ENCODE results near the gene C22orf23.
"Not testable (repeated sequence)": the region's sequence is repeated elsewhere in the genome, so short reads cannot be mapped to it uniquely, and the experiment has no call there.

The C22orf23 gene

DNA sequence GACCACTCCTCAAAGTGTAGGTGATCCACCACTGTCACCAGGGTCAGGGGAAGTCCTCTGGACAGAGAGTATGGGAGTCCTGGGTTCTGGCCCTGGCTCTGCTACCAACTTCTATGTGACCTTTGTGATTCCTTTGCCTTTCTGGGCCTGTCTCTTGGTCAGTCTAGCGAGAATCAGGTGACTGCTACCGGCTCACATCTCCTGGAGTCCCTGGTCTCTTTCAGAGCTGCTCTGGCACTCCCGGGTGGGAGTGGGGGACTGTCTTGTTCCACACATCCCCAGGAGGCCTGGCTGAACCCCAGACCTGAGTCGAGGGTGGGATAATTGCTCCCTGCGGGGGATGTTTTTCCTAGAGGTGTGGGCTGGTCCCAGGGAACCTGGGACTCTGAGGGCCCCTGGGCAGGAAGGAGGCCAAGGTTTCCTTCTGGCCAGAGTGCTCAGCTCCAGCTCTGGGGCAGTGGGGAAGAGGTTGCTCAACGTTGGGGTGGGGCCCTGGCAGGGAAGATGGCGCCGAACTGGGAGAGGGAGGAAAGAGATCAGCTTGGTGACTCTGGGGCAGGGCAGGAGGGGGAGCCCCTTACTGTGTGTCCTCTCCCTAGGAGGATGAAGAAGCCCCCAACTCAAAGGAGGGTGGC is 28.9 kb upstream of the C22orf23 start:
- no peak for DNase-seq

DNA sequence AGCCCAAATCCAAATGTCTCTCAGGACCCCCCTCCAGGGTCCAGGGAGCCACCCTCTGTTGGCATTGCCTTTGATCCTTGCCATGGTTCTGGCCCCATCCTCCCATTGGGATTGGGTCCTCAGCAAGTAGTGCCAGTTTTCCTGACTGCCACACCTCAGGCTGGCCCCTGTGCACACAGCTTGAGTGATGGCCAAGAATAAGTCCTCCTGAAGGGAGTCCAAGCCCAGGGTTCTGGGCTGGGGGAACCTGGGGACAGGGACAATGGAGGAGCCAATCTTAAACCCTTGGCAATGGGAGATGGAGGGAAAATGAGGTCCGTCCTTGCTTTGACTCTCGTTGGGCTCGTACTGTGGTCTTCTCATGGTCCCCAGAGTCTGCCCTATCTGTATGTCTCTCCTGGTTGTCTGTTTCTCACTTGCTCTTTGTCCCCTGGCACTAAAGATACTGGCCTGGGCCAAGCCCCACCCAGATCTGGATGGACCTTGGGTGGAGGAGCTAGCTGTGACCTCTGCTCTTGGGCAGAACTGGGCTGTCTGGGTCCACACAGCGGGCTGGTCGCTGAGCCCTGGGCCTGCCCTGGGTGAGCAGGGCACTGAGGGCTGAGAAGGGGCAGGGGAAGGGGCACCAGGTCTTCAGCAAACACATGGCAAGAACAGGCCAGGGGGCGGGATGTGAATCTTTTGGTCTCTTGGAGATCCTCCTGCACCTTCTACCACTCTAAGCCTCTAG is 28.0 kb upstream of the C22orf23 start:
- DNase-seq: no peak

DNA sequence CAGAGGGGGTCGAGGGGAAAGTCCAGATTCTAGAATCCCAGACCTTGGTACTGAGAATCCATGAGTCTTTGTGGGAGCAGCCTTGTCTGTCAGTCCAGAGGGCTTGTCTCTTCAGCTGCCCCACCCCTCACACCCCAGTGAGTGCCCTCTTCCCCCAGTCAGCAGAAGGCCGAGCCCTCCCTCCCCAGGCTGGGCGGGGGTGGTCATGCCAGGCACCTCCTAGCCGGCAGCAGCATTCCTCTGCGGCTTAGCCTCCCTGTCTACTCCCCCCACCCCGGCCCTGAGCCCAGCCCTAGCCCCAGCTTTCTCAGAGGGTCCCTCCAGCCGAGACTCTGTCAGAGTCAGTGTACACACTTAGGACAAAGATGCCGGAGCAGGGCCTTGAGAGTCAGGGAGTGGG is 26.4 kb upstream of the C22orf23 start:
- DNase-seq: no peak

DNA sequence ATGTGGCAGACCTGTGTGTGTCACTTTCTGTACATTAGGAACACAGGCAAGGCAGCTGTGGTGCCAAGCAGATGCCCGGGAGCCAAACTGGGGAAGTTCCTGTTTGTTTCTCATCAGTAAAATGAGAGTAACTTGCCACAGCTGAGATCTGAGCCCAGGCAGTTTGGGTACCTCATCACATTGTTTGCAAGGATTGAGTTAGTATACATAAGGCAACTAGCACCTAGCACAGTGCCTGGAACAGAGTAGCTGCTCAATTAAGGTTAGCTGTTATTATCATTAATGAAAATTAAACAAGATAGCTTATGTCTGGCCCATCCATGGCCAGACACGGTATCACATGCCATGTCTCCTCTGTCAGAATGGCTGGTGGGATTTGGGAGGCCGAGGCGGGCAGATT is 23.1 kb upstream of the C22orf23 start:
- no peak for DNase-seq

DNA sequence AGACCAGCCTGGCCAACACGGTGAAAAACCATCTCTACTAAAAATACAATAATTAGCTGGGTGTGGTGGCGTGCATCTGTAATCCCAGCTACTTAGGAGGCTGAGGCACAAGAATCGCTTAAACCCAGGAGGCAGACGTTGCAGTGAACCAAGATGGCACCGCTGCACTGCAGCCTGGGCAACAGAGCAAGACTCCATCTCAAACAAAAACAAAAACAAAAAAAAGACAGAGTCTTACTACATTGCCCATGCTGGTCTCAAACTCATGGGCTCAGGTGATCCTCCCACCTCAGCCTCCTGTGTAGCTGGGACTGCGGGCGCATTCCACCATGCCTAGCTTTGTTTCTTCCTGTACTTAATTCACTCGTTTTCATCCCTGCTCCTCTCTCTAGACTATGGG is 22.6 kb upstream of the C22orf23 start:
- DNase-seq: not testable (repeated sequence)

DNA sequence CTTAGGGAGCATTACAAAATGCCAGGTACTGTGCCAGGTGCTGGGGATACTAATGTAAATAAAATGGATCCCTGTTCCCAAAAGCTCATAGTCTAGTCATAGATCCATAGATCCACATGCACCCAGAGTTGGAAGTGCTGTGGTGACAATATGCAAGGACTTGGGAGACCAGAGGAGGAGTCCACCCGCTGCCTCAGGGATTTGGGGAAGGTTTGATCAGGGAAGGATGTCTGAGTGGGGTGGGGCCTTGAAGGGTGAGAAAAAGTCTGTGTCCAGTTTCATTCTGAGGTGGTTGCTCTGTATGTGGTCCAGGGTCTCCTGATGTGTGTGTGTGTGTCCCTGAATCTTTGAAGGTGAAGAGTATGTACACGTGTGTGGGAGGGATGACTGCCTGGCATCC is 21.8 kb upstream of the C22orf23 start:
- no peak for DNase-seq

DNA sequence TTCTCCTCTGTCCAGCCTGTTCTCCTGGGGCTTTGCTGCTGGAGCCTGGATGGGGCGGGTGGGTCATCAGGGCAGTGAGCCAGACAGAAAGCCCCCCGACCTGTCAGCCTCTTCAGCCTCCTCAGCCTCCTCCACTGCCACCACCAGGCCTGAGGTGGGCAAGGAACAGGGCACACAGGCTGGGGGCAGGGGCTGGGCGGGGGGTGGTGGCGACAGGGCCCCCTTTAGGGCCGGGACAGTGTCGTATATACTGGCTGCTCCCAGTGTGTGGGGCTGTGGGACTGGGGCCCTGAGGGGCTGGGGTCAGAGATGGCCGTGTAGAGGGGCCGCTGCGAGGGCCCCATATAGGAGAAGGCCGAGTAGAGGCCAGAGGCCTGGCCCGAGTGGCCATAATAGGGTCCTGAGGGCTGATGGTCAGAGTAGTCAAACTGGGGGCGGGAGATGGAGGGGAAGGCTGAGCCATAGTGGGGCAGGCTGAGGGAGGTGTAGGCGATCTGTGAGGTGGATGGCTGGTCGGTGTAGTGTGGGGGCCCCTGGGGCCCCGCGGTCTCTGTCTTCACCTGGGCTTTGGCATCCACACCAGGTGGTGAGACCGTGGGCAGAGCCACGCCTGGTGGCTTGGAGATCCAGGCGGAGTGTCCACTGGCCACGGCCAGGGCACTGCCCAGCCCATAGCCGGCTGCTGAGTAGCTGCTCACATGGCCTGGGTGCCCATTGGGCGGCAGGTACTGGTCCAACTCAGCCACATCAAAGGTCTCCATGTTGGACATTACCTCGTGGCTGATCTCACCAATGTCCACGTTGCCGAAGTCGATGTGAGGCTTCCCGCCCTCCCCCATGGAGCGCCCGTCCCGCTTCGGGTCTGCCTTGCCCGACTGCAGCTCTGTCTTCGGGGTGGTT is 20.1 kb upstream of the C22orf23 start:
- no peak for DNase-seq

DNA sequence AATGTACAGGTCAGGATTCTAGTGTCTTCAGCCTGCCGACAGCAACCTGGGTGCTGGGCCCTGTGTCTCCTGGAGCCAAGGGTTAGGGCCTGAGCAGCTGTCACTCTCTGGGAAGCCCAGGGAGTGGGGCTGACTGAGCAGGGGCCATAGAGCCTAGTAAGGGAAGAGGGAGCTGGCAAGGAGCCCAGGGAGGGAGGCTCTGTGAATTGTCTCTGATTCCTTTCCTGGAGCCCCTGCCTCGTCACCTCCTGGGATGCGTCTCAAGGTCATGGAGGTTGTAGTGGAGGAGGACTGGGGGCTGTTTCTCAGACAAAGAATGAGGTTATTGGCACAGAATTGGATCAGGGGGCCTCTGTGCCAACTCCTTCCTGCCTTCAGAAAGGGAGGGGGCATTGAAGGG is 19.1 kb upstream of the C22orf23 start:
- DNase-seq: no peak

DNA sequence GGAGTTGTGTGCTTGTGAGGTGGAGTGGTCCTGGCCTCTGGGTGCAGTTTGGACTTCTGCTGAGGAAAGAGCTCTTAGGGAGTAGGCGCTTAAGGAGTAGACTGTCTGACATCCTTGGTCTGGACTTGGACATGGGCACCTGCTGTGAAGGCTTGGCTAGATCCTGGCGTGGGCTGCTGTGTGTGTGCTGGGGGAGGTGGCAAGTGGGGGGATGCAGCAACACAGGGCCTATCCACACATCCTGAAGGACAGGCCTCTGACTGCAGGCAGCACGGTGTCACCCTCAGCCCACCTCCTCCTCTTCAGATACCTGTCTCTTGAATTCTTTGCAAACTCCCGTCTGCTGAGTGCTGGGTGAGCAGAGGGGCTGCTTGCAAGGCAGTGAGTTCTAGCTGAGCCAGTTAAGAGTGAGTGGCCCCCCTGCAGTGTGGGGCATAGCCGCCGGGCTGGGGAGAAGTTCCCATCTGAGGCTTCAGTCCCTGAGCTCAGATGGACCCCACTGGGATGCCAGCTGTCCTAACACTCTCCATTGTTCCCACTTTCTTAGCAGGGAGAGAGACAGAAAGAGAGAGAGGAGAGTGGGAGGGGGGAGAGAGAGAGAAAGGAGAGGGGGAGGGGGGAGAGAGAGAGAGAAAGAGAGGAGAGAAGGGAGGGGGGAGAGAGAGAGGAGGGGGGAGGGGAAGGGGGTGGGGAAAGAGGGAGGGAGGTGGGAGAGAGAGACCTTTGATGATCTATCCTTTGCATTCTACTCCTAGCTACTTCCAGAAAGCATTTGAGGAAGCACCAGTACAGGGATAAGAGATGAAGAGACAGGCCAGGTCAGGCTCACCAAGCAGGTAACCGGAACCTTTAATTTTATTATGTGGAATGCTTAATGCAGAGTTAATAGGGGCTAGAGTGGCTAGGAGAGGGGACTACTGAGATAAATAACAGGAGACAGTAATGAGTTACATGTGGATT is 18.4 kb upstream of the C22orf23 start:
- no peak for DNase-seq

DNA sequence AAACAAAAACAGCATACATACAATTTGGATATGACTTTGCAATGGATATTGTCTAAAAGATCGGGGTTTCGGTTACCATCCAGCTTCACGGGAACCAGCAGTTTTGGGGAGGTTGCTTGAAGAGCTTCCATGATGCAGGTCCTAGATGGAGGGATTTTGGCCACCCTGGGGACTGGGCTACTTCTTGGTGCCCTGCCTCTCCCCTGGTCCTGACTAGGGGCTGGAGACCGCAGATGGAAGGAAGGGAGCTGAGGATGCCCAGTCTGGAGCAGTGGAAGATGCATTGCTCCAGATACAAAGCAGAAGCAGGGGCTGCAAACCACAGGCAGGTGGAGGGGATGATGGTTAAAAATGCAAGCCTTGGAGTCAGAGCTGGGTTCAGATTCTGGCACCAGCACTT is 17.5 kb upstream of the C22orf23 start:
- DNase-seq: no peak

DNA sequence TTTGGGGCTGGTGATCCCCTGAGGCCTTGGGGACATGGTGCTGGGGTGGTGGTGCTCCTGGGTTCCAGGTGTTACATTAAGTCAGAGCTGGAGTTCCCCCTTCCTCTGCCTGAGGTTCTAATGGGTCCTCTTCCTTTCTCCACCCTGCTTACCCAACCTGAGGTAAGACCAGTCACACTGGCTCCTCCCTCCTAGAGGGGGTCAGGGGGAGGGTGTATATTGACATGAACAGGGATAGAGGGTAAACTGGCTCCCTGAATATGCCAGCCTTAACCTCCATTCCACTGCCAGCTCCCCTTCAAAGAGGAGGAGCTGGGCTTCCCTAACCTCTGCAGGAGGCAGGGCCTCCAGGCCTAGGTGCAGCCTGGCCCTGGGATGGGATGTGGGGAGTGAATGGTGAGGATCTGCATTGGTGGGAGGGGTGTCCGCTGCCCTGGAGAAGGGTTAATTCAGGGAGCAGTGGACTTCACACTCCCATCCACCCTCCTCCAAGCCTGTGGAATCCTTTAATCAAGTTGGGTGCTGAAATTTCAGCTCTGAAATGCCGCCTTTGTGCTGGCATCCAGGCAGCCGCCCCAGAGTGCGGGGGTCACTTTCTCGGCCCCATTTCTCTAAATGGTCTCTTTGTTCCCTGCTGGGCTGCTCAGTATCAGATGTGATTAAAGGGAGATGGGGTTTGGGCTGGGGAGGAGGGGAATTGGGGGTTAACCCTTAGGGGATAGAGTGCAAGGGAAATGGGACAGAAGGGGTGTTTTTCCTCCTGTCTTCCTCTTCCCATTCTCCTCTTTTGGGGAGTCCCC is 15.3 kb upstream of the C22orf23 start:
- no peak for DNase-seq

DNA sequence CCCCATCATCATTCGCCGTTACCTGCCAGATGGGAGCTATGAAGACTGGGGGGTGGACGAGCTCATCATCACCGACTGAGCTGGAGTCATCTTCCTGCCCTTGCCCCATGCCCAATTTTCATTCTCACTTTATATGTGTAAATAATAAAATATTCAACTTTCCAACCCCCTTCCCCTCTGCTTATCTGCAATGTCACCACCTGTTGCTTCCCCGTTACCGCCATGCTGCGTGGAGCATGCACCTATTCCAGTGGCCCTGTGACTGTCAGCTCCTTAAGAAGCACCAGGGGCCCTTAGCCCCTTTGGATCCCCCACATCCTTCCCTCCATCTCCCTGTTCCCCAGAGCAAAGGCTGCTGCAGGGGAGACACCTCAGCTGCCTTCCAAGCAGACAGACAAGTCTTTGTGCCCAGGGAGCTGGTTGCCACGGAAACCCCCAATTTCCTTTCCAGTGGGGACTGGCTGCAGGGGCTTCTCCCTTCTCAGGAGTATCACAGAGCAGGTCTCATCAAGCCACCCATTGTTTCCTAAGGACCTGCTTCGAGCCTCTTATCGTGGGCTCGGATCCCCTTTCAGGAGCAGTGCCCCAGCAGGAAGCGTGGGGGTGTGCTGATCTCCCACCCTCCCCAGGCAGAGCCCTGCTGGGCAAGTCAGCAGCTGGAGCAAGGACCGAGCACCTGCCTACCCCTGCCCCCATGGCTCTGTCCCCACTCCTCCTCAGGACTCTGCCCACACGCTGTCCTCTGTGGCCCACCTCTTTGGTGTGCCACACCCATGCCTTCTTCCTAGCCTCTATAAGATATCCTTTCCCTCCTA is 14.4 kb upstream of the C22orf23 start:
- no peak for DNase-seq

DNA sequence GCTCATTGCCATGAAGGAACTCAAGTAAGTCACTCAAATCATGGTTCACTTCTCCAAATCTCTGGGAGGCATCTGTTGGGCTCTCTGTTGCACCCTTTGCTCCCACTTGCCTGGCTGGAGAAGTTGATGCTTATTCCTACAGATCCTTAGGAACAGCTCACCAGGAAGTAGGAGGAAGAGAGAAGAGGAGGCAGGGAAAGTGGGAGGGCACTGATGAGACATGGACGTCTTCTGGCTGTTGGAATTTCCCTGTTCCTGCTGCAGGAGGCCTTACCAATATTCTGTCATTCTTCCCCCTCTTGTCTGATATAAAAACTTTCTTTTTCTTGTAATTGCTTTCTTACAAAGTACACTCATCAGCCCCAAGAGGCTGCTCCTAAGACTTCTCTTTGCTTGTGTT is 13.7 kb upstream of the C22orf23 start:
- DNase-seq: no peak

DNA sequence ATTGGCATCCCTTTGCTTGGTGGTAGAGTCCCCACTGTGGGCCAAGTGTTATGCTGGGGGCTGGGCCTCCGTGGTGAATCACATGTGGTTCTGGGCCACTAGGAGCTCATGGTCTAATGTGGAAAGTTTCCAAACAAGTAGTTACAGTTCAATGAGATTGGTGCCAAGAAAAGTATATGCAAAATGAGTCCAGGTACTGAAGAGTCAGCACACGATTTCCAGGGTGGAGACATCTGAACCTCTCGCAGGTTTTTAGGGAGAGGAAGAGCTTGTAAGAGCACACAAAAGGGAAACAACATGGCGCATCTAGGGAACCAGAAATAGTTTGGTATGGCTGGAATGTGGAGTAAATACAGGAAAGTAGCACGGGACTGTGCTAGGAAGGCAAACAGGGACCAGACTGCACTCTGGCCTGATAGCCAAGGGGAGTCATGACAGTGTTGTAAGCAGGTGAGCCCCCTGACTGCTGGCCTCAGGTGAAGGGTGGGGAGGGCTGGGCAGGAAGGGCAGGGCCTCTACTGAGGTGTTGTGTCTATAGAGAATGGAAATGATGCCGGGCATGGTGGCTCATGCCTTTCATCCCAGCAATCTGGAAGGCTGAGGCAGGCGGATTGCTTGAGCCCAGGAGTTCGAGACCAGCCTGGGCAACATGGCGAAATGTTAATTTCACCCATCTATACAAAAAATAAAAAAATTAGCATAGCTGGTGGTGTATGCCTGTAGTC is 12.7 kb upstream of the C22orf23 start:
- DNase-seq: no peak

DNA sequence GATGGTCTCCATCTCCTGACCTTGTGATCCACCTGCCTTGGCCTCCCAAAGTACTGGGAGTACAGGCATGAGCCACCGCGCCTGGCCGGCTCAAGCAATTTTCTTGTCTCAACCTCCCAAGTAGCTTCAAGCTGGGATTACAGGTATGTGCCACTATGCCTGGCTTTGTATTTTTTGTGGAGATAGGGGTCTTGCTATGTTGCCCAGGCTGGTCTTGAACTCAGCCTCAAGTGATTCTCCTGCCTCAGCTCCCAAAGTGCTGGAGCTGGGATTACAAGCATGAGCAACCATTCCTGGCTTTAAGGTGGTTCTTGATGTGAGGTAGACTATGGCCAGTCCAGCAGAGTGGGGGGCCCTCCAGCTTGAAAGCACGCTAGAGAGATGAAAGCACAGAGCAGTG is 7.7 kb upstream of the C22orf23 start:
- DNase-seq: no peak

DNA sequence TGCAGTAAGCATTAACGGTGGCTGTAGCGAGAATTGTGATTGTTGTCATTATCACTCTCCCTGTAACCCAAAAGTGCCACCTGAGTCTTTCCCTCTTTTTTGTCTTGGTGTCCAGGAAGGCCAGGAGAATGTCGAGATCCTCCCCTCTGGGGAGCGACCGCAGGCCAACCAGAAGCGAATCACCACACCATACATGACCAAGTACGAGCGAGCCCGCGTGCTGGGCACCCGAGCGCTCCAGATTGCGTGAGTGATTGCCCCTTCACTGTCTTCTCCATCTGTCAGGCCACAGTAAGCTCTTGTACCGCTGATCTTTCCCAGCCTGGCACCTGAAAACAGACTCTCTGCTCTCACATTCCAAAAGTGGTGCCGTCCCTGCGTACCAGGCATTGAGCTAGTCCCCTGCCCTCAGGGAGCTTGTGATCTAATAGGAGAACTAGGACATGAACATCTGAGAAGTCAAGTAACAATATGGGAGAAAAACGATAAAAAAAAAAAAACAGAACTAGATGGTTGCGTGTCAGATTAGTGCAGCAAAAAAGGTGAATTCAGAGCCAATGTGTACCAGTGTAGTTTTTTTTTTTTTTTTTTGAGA is 5.9 kb upstream of the C22orf23 start:
- no peak for DNase-seq

DNA sequence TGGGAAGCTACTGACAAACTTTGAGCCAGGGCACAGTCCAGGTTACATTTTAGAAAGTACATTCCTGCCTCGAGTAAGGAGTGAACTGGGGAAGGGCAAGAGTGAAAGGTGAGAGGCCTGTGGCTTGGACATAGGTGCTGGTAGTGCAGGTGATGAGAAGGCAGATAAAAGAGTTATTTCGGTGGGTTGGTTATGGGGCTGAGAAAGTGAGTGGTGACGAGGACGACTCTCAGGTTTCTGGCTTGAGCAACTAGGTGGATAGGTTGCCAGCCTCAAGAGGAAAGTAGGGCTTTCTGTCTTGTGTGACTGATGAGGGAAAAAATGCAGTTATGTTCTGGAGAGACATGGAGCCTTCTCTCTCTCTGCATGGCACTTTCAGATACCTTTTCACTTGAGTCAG is 3.8 kb upstream of the C22orf23 start:
- DNase-seq: no peak

DNA sequence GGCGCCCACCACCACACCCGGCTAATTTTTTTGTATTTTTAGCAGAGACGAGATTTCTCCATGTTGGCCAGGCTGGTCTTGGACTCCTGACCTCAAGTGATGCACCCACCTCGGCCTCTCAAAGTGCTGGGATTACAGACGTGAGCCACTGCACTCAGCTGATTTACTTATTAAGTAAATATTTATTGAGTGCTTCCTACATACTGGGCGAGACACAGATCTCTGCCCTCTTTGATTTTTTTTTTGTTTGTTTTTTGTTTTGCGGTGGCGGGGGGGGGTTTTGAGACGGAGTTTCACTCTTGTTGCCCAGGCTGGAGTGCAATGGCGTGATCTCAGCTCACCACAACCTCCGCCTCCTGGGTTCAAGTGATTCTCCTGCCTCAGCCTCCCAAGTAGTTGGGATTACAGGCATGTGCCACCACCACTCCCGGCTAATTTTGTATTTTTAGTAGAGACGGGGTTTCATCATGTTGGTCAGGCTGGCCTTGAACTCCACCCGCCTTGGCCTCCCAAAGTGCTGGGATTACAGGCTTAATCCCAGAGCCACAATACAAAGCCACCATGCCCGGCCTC is 2.5 kb upstream of the C22orf23 start:
- DNase-seq: not testable (repeated sequence)

DNA sequence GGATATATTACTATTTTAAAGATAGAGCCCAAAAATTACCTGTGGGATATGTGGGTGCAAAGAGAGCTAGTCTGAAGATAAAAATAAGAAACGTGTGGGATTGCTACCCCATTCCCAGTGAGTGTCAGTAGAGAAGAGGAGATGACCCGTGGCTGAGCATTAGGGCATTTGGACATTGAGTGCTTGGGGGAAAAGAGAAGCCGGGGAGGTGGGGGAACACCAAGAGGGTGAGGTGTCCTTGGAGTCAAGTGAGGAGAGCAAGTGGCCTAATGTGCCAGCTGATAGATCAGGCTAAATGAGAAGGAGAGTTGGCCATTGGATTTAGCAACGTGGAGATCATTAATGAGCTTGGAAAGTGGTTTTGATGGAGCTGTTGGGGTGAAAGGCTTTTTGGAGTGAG is 1.3 kb upstream of the C22orf23 start:
- no peak for DNase-seq

Data from Kasumi-1 (cell line).